D721Med (cell line): ENCODE measurements around the gene METTL16.
"Not testable (repeated sequence)": the region's sequence is repeated elsewhere in the genome, so short reads cannot be mapped to it uniquely, and the experiment has no call there.

Experiments used
- DNase-seq: peaks from one replicate; pipeline ENCODE4 v3.0.0; 2011; ENCODE audit warnings: low spot score; ENCODE audit not compliant: insufficient read length
- FAIRE-seq: peaks from 2 replicates; lab custom pipeline; 2011; peaks lifted over from hg19 to GRCh38; lab: Jason Lieb, UNC
- CTCF ChIP-seq: IDR thresholded peaks from 2 replicates; pipeline ENCODE4 v1.5.1; 2012; ENCODE audit warnings: mild to moderate bottlenecking, control low read depth; ENCODE audit not compliant: insufficient read depth; ENCODE audit errors: missing control alignments

Gene METTL16

GRCh38 chr17:2511462-2512369, at the start of gene METTL16:
Gene METTL16 (minus strand): TSS chr17:2511888. CDS start chr17:2502331, 9,557 bp downstream.
- DNase-seq (peak; percentile 77), FAIRE-seq (no peak)
- no peak for TF ChIP-seq CTCF

- FAIRE-seq: no peak
Measured at GRCh38 chr17:2560658-2561057, 49.0 kb upstream of the METTL16 start.

GRCh38 chr17:2551928-2552327, 40.2 kb upstream of the METTL16 start:
- no peak for TF ChIP-seq CTCF
- FAIRE-seq: no peak
- DNase-seq: no peak

More at GRCh38 chr17:2560658-2561057, 49.0 kb upstream of the METTL16 start:
- no peak for TF ChIP-seq CTCF
- DNase-seq: no peak

GRCh38 chr17:2551493-2551892, 39.8 kb upstream of the METTL16 start:
- FAIRE-seq: no peak
- no peak for TF ChIP-seq CTCF
- DNase-seq: no peak

GRCh38 chr17:2549392-2550211, 37.9 kb upstream of the METTL16 start:
- FAIRE-seq: no peak
- TF ChIP-seq CTCF: no peak
- DNase-seq: no peak

- FAIRE-seq: not testable (repeated sequence)
Measured at GRCh38 chr17:2548026-2548425, 36.3 kb upstream of the METTL16 start.

GRCh38 chr17:2547176-2547575, 35.5 kb upstream of the METTL16 start:
- FAIRE-seq (no peak), DNase-seq (no peak)
- no peak for TF ChIP-seq CTCF

More at GRCh38 chr17:2548026-2548425, 36.3 kb upstream of the METTL16 start:
- not testable (repeated sequence) for DNase-seq
